ENCODE measurements around the gene RPL10. TPM values are rescaled to one million over a fixed set of nuclear protein-coding genes. Genes with fewer than 3 reads are reported as not detected.

The RPL10 gene
- total and polyA plus RNA-seq, 11 donors, result 1,381 to 5,995 (median 2,140) TPM

DNA sequence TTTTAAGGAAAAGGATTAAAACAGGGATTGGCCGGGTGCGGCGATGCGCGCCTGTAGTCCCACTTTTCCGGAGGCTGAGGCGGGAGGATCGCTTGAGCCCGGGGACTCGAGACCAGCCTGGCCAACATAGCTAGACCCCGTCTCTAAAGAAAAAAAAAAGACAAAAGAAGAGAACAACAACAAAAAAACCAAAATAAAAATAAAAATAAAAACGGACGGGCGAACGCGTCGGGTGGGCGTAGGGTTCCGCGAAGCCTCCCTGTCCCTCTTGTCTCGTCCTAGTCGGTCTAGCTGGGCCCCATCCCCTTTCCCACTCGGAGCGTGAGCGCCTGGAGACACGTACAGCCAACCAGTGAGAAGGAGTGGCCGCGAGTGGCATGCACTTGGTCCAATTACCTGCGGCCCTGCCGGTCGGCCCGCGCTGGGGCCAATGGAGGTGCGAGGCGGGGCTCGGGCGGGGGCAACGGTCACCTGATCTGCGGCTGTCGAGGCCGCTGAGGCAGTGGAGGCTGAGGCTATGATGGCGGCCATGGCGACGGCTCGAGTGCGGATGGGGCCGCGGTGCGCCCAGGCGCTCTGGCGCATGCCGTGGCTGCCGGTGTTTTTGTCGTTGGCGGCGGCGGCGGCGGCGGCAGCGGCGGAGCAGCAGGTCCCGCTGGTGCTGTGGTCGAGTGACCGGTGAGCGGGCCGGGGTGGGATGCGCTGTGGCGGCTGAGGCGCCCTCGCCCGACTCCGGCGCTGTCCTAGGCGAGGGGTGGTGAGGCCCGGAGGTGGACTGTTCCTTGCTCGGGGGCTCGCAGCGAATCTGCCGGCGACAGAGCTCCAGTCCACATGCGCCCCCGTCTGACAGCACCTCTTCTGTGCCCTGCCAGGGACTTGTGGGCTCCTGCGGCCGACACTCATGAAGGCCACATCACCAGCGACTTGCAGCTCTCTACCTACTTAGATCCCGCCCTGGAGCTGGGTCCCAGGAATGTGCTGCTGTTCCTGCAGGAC lies 30.3 kb downstream of the RPL10 start, which contains the start of gene ATP6AP1:
ATP6AP1 (plus strand) TSS at position 502 of the 996 bp plus-strand sequence; CDS start at position 518, 16 bp downstream.
- peaks cover 0 to 28% (median 7%) of the 10 kb centered on the region in 12 donors for H3K4me1 ChIP-seq
- WGBS, 4 donors, result 7 to 50% (median 26%) methylated on average over 51 to 87 of the region's 87 CpGs

DNA sequence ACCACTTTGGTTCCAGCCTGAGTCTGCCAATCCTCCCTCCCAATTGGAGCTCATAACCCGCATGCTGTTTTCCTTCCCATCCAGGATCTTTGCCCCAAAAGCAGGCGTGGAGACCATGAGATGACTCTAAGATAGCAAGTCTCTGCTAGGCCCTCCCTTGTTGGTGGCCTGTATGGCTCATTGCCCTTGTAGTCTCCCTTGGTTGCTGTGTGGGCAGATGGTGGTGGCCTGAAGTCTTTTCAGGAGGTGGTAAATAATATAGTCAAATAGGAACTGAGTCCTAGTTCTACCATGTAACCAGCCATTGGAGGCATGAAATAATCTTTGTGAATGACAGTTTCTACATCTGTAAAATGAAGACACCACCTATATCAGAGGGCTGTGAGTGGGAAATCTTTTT lies 31.5 kb downstream of the RPL10 start:
- 75 to 91% (median 86%) methylated on average over 2 of the region's 2 CpGs for WGBS, 4 donors
- DNase-seq (no peak), ATAC-seq (no peak)
- Histone ChIP-seq H3K27me3 (no peaks in the 10 kb centered on the region), H3K4me1 (peaks cover 0 to 28% (median 7%) of the 10 kb centered on the region in 12 donors), H3K27ac (peak overlapping the region in 3 of 12 donors; percentile 84 to 90 (median 86)), H3K36me3 (peaks cover 0 to 21% (median 6%) of the 10 kb centered on the region in 9 donors), H3K4me3 (peak overlapping the region in 7 of 12 donors; percentile 67 to 98 (median 81)), H3K9me3 (no peaks in the 10 kb centered on the region)
- intact Hi-C loops (cut with DNase I), result loop anchor here in 2 of 10 donors (2.0 to 10.0 kb wide), 2 partner anchors 55 to 61 kb away; partner anchors contain the start of genes EMD (in 1 of the 2), FLNA (in 1 of the 2) and SLC10A3 (in 1 of the 2)
- TF ChIP-seq, protein P1, sequence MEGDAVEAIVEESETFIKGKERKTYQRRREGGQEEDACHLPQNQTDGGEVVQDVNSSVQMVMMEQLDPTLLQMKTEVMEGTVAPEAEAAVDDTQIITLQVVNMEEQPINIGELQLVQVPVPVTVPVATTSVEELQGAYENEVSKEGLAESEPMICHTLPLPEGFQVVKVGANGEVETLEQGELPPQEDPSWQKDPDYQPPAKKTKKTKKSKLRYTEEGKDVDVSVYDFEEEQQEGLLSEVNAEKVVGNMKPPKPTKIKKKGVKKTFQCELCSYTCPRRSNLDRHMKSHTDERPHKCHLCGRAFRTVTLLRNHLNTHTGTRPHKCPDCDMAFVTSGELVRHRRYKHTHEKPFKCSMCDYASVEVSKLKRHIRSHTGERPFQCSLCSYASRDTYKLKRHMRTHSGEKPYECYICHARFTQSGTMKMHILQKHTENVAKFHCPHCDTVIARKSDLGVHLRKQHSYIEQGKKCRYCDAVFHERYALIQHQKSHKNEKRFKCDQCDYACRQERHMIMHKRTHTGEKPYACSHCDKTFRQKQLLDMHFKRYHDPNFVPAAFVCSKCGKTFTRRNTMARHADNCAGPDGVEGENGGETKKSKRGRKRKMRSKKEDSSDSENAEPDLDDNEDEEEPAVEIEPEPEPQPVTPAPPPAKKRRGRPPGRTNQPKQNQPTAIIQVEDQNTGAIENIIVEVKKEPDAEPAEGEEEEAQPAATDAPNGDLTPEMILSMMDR (IDR thresholded peaks at IDR 0.05), result no peak
- no peak for TF ChIP-seq POLR2A (IDR thresholded peaks at IDR 0.05)

More for the DNA sequence above, 30.3 kb downstream of the RPL10 start, which contains the start of gene ATP6AP1:
- Histone ChIP-seq H3K4me3 (peak within 1 kb of the TSS; percentile 51 to 98 (median 78)), H3K36me3 (peaks cover 0 to 14% (median 6%) of the 10 kb centered on the region in 9 donors), H3K27me3 (no peaks in the 10 kb centered on the region), H3K9me3 (no peaks in the 10 kb centered on the region), H3K27ac (peak within 1 kb of the TSS; percentile 8 to 90 (median 80))
- peak; percentile 94 to 96 (median 95) for DNase-seq
- ATAC-seq, result peak; percentile 96 to 99 (median 98)
- intact Hi-C loops (cut with DNase I), result loop anchor here in 1 of 10 donors (2.0 kb wide), 1 partner anchor 62 kb away; the partner anchor contains the start of gene SLC10A3
- TF ChIP-seq, protein P1 (IDR thresholded peaks at IDR 0.05), result peak in 2 of 12 donors; percentile 8 to 24
- peak in 1 of 2 donors; percentile 70 for TF ChIP-seq POLR2A (IDR thresholded peaks at IDR 0.05)

DNA sequence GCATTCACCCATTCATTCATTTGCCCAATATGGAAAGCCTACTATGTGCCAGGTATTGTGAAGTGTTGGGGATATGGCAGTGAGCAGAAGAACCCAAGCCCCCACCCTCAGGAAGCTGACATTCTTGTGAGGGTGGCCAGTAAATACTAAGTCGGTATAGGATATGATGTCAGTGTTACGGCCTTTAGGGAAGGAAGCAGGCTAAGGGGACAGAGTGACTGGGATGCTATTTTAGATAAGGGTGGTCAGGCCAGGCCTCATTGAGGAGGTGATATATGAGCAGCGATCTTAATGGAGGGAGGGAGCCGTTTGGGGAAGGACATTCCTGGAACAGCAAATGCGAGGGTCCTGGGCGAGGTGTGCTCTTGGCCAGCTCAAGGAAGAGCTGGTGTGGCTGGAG lies 32.3 kb downstream of the RPL10 start:
- WGBS, 4 donors, result 49 to 71% (median 58%) methylated on average over 6 of the region's 6 CpGs
- TF ChIP-seq POLR2A (IDR thresholded peaks at IDR 0.05), result no peak
- TF ChIP-seq, protein P1 (IDR thresholded peaks at IDR 0.05), result no peak
- H3K4me1 ChIP-seq, result peaks cover 0 to 28% (median 7%) of the 10 kb centered on the region in 12 donors
- H3K27me3 ChIP-seq, result no peaks in the 10 kb centered on the region
- intact Hi-C loops (cut with DNase I), result loop anchor here in 1 of 10 donors (10.0 kb wide), 1 partner anchor 56 kb away; the partner anchor contains the start of genes EMD and FLNA
- ATAC-seq (peak in 1 of 4 donors; percentile 15), DNase-seq (peak in 1 of 5 donors; percentile 10)
- peak overlapping the region in 4 of 12 donors; percentile 35 to 84 (median 40) for H3K27ac ChIP-seq
- H3K36me3 ChIP-seq, result peaks cover 0 to 24% (median 6%) of the 10 kb centered on the region in 9 donors
- no peaks in the 10 kb centered on the region for H3K9me3 ChIP-seq
- peak overlapping the region in 1 of 12 donors; percentile 16 for H3K4me3 ChIP-seq

All from heart left ventricle (tissue), 16 donors.